SU-DHL-6 (cell line): Measurements from ENCODE around the gene C8G.

Experiments
- CTCF ChIP-seq: fragments of 200-600 bp; sonication (generic); IDR thresholded peaks from one replicate; pipeline ENCODE4 v1.5.1; 2017; ENCODE audit warnings: antibody characterized with exemption, mild to moderate bottlenecking, low read length, moderate library complexity; ENCODE audit not compliant: insufficient read depth, poor library complexity, severe bottlenecking
- EZH2phosphoT487 ChIP-seq: fragments of 200-600 bp; sonication (generic), shearing (Covaris generic); conservative IDR thresholded peaks from 2 replicates; pipeline ENCODE4 v1.6.1; 2018; ENCODE audit warnings: mild to moderate bottlenecking, antibody characterized with exemption, low read length, moderate library complexity, mixed read lengths

- TF ChIP-seq CTCF (no peak), EZH2phosphoT487 (no peak)
Measured at GRCh38 chr9:136916330-136917184, 28.5 kb upstream of the C8G start.
